Loucy (cell line): ENCODE results near the gene R3HDM1.

Source experiments
- EZH2phosphoT487 ChIP-seq: fragments of 200-600 bp; IDR thresholded peaks from 2 replicates; pipeline ENCODE4 v1.6.1; 2018; ENCODE audit warnings: antibody characterized with exemption, mild to moderate bottlenecking, moderate library complexity, borderline replicate concordance
- TF ChIP-seq, protein P1 (sequence below): fragments of 200-600 bp; sonication (generic); conservative IDR thresholded peaks from 2 replicates; pipeline ENCODE4 v1.5.1; 2014; ENCODE audit warnings: mild to moderate bottlenecking, antibody characterized with exemption, low read length

DNA sequence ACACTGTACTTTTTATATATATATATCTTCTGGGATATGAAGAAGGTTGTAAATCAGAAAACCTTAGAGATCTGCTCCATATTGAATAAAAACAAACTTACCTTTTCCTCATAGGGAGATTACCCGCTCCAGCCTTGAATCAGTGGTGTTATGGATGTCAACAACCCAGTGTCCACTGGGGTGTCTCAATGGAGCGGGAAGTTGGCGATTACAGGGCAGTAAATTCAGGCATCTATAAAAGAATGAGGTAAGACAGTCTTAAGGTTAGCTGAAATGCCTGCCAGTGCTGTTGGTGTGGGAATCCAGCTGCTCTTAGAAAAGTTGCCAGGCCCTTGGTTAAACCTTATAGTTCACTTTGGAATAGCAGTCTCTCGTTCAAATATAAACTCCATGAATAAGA is 102.3 kb downstream of the R3HDM1 start:
- TF ChIP-seq, protein P1, sequence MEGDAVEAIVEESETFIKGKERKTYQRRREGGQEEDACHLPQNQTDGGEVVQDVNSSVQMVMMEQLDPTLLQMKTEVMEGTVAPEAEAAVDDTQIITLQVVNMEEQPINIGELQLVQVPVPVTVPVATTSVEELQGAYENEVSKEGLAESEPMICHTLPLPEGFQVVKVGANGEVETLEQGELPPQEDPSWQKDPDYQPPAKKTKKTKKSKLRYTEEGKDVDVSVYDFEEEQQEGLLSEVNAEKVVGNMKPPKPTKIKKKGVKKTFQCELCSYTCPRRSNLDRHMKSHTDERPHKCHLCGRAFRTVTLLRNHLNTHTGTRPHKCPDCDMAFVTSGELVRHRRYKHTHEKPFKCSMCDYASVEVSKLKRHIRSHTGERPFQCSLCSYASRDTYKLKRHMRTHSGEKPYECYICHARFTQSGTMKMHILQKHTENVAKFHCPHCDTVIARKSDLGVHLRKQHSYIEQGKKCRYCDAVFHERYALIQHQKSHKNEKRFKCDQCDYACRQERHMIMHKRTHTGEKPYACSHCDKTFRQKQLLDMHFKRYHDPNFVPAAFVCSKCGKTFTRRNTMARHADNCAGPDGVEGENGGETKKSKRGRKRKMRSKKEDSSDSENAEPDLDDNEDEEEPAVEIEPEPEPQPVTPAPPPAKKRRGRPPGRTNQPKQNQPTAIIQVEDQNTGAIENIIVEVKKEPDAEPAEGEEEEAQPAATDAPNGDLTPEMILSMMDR: no peak
- TF ChIP-seq EZH2phosphoT487: no peak
